Limb (tissue), 2 donors: Measurements from ENCODE around the gene WDR74.
"Not testable (repeated sequence)": the region's sequence is repeated elsewhere in the genome, so short reads cannot be mapped to it uniquely, and the experiment has no call there.

ENCODE experiments used
- DNase-seq, 2 donors: peaks; one replicate each; pipeline ENCODE4 v3.0.0-alpha.2; 2016; ENCODE audit errors: extremely low spot score in 2 of 2

The WDR74 gene

DNA sequence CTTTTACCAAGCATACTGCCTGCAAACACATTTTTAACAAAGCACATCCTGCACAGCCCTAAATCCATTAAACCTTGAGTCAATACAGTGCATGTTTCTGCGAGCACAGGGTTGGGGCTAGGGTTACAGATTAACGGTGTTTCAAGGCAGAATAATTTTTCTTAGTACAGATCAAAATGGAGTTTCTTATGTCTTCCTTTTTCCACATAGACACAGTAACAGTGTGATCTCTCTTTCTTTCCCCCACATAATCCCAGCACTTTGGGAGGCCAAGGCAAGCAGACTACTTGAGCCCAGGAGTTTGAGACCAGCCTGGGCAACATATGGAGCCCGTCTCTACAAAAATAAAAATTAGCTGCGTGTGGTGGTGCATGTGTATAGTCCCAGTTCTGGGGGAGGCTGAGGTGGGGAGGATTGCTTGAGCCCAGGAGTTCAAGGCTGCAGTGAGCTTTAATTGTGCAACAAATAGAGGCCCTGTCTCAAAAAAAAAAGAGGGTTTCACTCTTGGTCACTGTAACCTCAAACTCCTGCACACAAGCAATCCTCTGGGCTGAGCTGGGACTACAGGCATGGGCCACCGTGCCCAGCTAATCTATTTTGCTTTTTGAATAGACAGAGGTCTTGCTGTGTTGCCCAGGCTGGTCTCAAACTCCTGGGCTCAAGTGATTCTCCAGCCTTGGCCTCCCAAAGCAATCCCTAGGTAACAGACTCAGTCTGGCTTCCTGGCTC lies 21.6 kb upstream of the WDR74 start:
- no peak for DNase-seq

- DNase-seq: not testable (repeated sequence)
These were observed 19.9 kb upstream of the WDR74 start for GRCh38 chr11:62859281-62859703.

- no peak for DNase-seq
These were observed 18.8 kb upstream of the WDR74 start for GRCh38 chr11:62858201-62858600.

DNA sequence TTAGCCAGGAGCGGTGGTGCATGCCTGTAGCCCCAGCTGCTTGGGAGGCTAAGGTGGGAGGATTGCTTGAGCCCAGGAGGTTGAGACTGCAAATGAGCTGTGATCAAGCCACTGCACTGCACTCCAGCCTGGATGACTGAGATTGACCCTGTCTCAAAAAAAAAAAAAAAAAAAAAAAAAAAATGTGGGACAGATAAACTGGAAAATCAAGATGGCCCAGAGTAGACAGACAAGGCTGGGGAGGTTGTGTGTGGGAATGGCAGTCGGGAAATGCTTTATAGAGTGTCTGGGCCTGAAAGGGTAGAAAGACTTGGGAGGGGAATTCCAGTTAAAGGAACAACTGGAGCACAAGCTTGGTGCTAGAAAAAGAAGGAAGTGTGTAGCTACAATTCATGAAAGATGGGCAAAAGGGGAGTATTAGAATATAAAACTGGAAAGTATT lies 18.2 kb upstream of the WDR74 start:
- no peak for DNase-seq

DNA sequence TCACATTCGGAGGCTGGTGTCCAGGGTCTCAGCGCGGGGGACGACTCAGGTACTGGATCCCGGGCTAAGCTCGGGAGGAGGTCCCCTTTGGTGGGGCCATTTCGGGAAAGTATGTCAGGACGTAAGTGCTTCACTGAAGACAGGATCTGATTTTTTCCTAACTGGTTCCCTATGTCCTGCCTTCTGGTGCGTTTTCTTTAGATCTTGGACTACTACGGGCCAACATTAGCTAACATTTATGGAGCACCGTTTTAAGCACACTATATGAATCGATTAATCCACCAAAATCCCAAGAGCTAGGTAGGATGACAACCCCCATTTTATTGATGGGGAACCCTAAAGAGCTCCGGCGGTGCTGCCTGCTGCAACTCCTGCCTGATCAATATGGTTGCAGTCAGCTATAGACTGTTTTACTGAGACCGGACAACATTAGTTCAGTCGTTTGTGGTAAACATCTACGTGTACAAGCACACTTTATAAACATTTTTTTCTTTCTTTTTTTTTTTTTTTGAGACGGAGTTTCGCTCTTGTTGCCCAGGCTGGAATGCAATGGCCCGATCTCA lies 17.0 kb upstream of the WDR74 start:
- peak in 1 of 2 donors; percentile 13 for DNase-seq

DNA sequence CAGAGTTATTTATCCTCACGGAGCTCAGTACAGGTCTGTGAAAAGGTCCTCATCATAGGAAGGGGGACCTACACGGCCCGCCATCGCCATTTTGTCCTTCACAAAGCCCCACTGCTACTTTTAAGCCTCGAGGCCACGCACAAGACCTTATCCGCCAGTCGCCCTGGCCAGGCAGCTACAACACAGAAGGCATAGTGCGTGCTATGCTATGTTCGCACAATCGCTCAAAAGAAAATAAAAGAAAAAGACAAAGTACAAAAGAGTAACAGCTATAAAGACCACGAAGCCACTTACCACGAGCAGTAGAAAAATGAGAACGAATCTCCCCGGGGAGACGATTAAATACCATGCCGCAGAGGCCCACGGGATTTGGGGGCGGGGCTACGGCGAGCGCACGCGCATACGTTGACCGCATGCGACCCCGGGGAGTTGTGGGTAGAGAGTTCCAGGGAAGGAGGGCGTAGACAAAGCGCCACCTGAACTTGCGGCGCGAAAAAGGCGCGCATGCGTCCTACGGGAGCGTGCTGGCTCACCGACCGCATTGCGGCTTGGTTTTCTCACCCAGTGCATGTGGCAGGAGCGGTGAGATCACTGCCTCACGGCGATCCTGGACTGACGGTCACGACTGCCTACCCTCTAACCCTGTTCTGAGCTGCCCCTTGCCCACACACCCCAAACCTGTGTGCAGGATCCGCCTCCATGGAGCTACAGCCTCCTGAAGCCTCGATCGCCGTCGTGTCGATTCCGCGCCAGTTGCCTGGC lies 16.4 kb upstream of the WDR74 start:
- peak; percentile 97 to 99 for DNase-seq

DNA sequence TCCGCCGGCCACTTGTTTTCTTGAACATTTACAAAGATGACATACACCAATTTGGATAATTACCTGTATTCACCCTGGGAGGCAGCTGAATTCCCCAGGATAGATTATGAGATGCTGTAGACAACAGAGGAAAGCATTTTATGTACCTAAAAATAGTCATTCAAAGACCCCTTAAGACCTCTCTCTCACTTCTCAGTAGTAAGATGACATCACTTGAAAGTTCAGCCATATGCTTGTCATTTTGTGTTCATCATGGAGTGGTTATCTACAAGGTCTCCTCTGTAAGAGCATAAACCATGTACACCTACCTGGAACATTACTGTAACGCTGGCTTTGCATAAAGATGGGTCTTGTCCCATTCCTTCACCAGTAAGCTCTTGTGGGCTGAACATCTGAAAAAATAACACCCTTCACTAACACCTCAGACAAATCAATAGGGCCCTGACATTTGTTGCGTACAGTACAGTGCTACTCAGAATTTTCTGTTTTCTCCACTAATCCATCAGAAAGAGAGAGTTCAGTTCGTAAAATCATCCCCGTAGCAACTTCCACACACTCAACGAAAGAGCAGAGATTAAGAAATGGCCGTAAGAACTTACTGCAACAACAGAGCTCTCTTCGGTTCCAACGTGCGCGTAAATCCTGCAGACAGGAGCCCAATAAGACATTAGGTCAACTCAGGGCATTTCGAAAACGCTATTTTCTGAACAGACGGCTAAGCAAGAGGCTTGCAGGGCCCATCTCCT lies 15.6 kb upstream of the WDR74 start:
- no peak for DNase-seq

- no peak for DNase-seq
These were observed 14.8 kb upstream of the WDR74 start for GRCh38 chr11:62854013-62854824.

GRCh38 chr11:62853279-62853965 lies 14.0 kb upstream of the WDR74 start:
- DNase-seq: no peak

- no peak for DNase-seq
These were observed 13.3 kb upstream of the WDR74 start for GRCh38 chr11:62852523-62853188.

GRCh38 chr11:62851807-62852522 lies 12.6 kb upstream of the WDR74 start:
- DNase-seq: no peak

DNA sequence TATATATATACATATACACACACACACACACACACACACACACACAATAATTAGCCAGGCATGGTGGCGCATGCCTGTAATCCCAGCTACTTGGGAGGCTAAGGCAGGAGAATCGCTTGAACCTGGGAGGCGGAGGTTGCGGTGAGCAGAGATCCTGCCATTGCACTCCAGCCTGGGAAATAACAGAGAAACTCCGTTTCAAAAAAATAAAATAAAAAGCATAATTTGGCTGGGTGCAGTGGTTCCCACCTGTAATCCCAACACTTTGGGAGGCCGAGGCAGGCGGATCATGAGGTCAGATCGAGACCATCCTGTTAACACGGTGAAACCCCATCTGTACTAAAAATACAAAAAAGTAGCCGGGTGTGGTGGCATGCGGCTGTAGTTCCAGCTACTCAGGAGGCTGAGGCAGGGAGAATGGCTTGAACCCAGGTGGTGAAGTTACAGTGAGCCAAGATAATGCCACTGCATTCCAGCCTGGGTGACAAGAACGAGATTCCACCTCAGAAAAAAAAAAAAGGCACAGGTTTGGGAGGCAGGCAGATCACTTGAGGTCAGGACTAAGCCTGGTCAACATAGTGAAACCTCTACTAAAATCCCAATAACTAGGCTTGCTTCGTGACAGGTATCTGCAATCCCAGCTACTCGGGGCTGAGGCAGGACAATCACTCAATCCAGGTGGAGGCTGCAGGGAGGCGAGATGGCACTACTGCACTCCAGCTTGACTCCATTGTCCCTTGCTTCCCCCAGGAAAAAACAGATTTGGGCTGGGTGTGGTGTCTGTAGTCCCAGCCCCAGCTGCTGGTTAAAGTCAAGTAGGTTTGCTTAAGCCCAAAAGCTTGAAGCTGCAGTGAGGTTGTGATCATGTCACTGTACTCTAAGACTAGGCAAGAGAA lies 11.8 kb upstream of the WDR74 start:
- no peak for DNase-seq

- DNase-seq: no peak
These were observed 8.5 kb upstream of the WDR74 start for GRCh38 chr11:62847767-62848314.

DNA sequence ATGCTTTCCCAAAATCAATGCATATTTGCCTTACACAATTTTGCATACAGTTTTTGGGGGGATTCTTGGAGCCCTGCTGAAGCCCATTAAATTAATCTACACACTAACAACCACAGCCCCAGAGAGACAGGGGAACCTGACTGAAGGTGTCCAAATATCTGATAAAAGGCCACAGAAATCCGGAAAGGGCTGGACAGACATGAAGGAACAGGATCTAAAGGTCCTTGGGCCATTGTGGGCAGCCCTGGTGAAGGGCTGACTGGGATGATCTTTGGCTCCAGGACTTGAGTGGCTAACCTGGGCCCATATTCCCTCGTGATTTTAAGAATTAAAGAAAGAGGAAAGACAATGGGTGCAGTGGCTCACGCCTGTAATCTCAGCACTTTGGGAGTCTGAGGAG lies 6.8 kb upstream of the WDR74 start:
- DNase-seq: no peak

- DNase-seq: no peak
These were observed 4.8 kb upstream of the WDR74 start for GRCh38 chr11:62844154-62844553.

GRCh38 chr11:62843466-62843865 lies 4.1 kb upstream of the WDR74 start:
- no peak for DNase-seq

- not testable (repeated sequence) for DNase-seq
These were observed 3.5 kb upstream of the WDR74 start for GRCh38 chr11:62842891-62843290.
